MCF 10A (cell line): ENCODE measurements around the gene LGSN. TPM values are rescaled to one million over a fixed set of nuclear protein-coding genes. Genes with fewer than 3 reads are reported as not detected.
"Not testable (repeated sequence)": the region's sequence is repeated elsewhere in the genome, so short reads cannot be mapped to it uniquely, and the experiment has no call there.

Experiments
- BruUV-seq: library from RNA; stranded (reverse); fragments of 400-500 nt; replicated peaks from 2 replicates; lab custom pipeline; 2021; lab: Mats Ljungman, UMichigan
- CTCF ChIA-PET: fragments of 300-600 bp; sonication (Branson Sonifier 250); formaldehyde crosslinking; extraction: SDS; loops from one replicate; lab custom pipeline; 2021; ENCODE audit warnings: antibody characterized with exemption, inconsistent platforms; lab: Yijun Ruan, JAX
- POLR2A ChIA-PET: fragments of 300-600, 350-650 bp; sonication (Branson Sonifier 250); formaldehyde crosslinking; extraction: SDS; loops from one replicate; lab custom pipeline; 2020; ENCODE audit warnings: antibody characterized with exemption, inconsistent platforms; lab: Yijun Ruan, JAX
- DNase-seq: peaks from one replicate; pipeline ENCODE4 v3.0.0-alpha.2; 2018; ENCODE audit not compliant: unreplicated experiment
- H3K27ac Mint-ChIP-seq: one replicate; pipeline ENCODE4 v1.8.0; 2022; ENCODE audit warnings: mild to moderate bottlenecking, low read depth, mixed read lengths; ENCODE audit not compliant: unreplicated experiment
- H3K27me3 Mint-ChIP-seq: one replicate; pipeline ENCODE4 v1.8.0; 2022; ENCODE audit warnings: mixed read lengths; ENCODE audit not compliant: insufficient read depth, unreplicated experiment
- H3K36me3 Mint-ChIP-seq: one replicate; pipeline ENCODE4 v1.8.0; 2022; ENCODE audit warnings: mild to moderate bottlenecking, moderate library complexity, mixed read lengths; ENCODE audit not compliant: insufficient read depth, unreplicated experiment
- H3K4me1 Mint-ChIP-seq: one replicate; pipeline ENCODE4 v1.8.0; 2022; ENCODE audit warnings: mixed read lengths; ENCODE audit not compliant: insufficient read depth, unreplicated experiment
- H3K4me3 Mint-ChIP-seq: one replicate; pipeline ENCODE4 v1.8.0; 2022; ENCODE audit warnings: mild to moderate bottlenecking, moderate library complexity, mixed read lengths; ENCODE audit not compliant: unreplicated experiment
- H3K9me3 Mint-ChIP-seq: one replicate; pipeline ENCODE4 v1.8.0; 2022; ENCODE audit warnings: mixed read lengths; ENCODE audit not compliant: unreplicated experiment
- CTCF ChIP-seq: fragments of 200-600 bp; IDR thresholded peaks from one replicate; pipeline ENCODE4 v1.8.0; 2022; ENCODE audit warnings: antibody characterized with exemption, mild to moderate bottlenecking; ENCODE audit not compliant: unreplicated experiment
- intact Hi-C: fragments of 100-400 bp; cut with micrococcal nuclease; formaldehyde crosslinking; loops from 2 replicates; pipeline ENCODE4 v1.14.1; 2022
- total RNA-seq: library from RNA; stranded (reverse); gene quantifications from 2 replicates; pipeline ENCODE4 v1.2.3, GENCODE V29; 2022

The LGSN gene
- total RNA-seq, 1 experiment from 2014 or later, result not detected

- Mint-ChIP-seq H3K27me3 (no peaks in the 10 kb centered on the region), H3K27ac (no peak overlapping the region), H3K4me1 (no peaks in the 10 kb centered on the region), H3K4me3 (no peak overlapping the region), H3K9me3 (no peaks in the 10 kb centered on the region), H3K36me3 (no peaks in the 10 kb centered on the region)
- no peak for DNase-seq
- no TSS peak for BruUV-seq
- POLR2A ChIA-PET, result interaction anchor here (0.6 to 0.7 kb wide), 2 partner anchors 352 to 504 kb away, joined by 3 to 5 read pairs; no protein-coding TSS in a partner anchor
- CTCF ChIA-PET, result interaction anchor here (0.7 kb wide), 1 partner anchor 408 kb away, joined by 3 read pairs; no protein-coding TSS in a partner anchor
- intact Hi-C loops, result loop anchor here (10.0 kb wide), 1 partner anchor 504 kb away; no protein-coding TSS in a partner anchor
- TF ChIP-seq CTCF, result no peak
Measured at GRCh38 chr6:63278916-63279315, 40.9 kb downstream of the LGSN start.

- CTCF ChIA-PET, result interaction anchor here (0.5 to 1.1 kb wide), 3 partner anchors 17 to 208 kb away, joined by 3 read pairs; no protein-coding TSS in a partner anchor
- no TSS peak for BruUV-seq
- POLR2A ChIA-PET, result no interaction called here
Measured at GRCh38 chr6:63275953-63276352, 43.8 kb downstream of the LGSN start.

GRCh38 chr6:63274795-63275430, 44.9 kb downstream of the LGSN start:
- H3K36me3 Mint-ChIP-seq, H3K9me3 Mint-ChIP-seq, POLR2A ChIA-PET, H3K27ac Mint-ChIP-seq, H3K4me1 Mint-ChIP-seq, BruUV-seq, DNase-seq, H3K27me3 Mint-ChIP-seq, H3K4me3 Mint-ChIP-seq: not testable (repeated sequence)
- intact Hi-C loops, result loop anchor here (5.0 to 10.0 kb wide), 3 partner anchors 383 to 1388 kb away; no protein-coding TSS in a partner anchor
- CTCF ChIA-PET, result interaction anchor here (0.7 to 1.7 kb wide), 3 partner anchors 207 to 1466 kb away, joined by 3 to 5 read pairs (median 3); no protein-coding TSS in a partner anchor

More at GRCh38 chr6:63275953-63276352, 43.8 kb downstream of the LGSN start:
- intact Hi-C loops, result loop anchor here (10.0 kb wide), 1 partner anchor 501 kb away; no protein-coding TSS in a partner anchor
- no peak for DNase-seq
- Mint-ChIP-seq H3K36me3 (no peaks in the 10 kb centered on the region), H3K4me1 (no peaks in the 10 kb centered on the region), H3K4me3 (no peak overlapping the region), H3K9me3 (no peaks in the 10 kb centered on the region), H3K27me3 (no peaks in the 10 kb centered on the region), H3K27ac (no peak overlapping the region)
- TF ChIP-seq CTCF, result no peak

DNA sequence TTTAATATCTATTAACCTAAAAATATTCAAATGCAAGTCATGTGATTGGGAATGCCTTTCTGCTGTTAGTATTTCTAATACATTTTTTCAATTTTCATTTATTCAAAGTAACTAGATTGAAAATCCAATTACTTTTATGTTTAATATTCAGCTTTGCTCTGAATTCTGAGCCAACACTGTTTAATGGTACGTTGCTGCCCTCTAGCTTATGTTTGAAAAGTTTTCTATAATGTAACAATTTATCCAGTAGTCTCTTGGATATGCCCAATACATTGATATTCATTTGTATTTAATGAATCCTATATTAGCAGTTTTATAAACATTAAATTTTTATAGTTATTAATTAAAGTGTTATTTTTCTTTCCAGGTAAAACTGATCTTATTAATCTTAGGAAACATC, 47.4 kb downstream of the LGSN start:
- Mint-ChIP-seq H3K4me3 (no peak overlapping the region), H3K27me3 (no peaks in the 10 kb centered on the region), H3K9me3 (no peaks in the 10 kb centered on the region), H3K36me3 (no peaks in the 10 kb centered on the region), H3K4me1 (no peaks in the 10 kb centered on the region), H3K27ac (no peak overlapping the region)
- CTCF ChIA-PET, result interaction anchor here (0.7 to 1.8 kb wide), 14 partner anchors 9 to 1549 kb away, joined by 3 to 8 read pairs (median 3); no protein-coding TSS in a partner anchor
- intact Hi-C loops, result loop anchor here (1.0 to 10.0 kb wide), 4 partner anchors 206 to 1385 kb away; no protein-coding TSS in a partner anchor
- POLR2A ChIA-PET, result interaction anchor here (0.6 to 0.7 kb wide), 7 partner anchors 16 to 1653 kb away, joined by 3 to 5 read pairs (median 3); no protein-coding TSS in a partner anchor
- peak; percentile 56 for TF ChIP-seq CTCF
- no TSS peak for BruUV-seq
- DNase-seq, result peak; percentile 62
